ENCODE results near the gene SMURF2. TPM values are rescaled to one million over a fixed set of nuclear protein-coding genes. Genes with fewer than 3 reads are reported as not detected.

SMURF2 gene
- total RNA-seq, 1 donor from 2014 or later = 42.3 TPM

DNA sequence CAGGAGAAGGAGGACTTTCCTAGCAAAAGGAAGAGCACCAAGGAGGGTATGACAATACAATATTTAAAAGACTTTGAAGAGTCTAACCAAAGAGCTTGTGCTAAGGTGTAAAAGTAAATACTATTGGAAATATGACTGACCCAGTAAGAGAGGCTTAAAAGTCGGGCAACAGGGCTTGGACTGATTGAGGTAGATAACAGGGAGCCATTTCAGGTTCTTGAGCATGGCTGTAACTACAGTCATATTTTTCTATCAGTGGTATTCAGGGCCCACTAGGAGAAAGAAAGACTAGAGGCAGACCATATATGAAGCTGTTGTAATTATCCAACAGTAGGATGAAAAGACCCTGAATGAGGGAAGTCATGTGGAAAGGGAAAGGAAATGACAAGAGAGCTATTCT lies 62.3 kb downstream of the SMURF2 start:
- H3K4me3 Mint-ChIP-seq (ENCODE audit: unreplicated experiment) = no peak overlapping the region
- peak overlapping the region; percentile 52 for H3K27ac Mint-ChIP-seq (ENCODE audit: unreplicated experiment)
- peaks cover 12% of the 10 kb centered on the region for H3K36me3 Mint-ChIP-seq (ENCODE audit: unreplicated experiment)

DNA sequence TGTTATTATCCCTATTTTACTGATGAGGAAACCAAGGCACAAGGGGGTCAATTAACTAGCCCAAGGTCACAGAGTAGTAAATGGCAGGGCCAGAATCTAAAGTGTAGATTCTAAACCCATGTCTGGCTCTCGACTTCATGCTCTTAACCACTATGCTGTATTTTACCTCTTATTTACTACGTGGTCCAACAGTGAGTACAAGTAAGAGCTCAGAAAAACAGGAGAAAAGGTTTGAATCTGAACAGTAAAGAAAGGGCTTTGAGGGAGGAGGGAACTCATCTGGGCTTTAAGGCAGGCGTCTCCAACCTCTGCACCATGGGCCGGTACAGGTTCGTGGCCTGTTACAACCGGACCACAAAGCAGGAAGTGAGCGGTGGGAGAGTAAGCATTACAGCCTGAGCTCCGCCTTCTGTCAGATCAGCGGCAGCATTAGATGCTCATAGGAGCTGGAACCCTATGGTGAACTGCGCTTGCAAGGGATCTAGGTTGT lies 62.9 kb downstream of the SMURF2 start:
- Mint-ChIP-seq H3K27me3 (ENCODE audit: unreplicated experiment) (no peaks in the 10 kb centered on the region), H3K4me1 (ENCODE audit: unreplicated experiment) (peaks cover 35% of the 10 kb centered on the region), H3K27ac (ENCODE audit: unreplicated experiment) (peak overlapping the region; percentile 44), H3K4me3 (ENCODE audit: unreplicated experiment) (no peak overlapping the region), H3K9me3 (ENCODE audit: unreplicated experiment) (no peaks in the 10 kb centered on the region), H3K36me3 (ENCODE audit: unreplicated experiment) (peaks cover 12% of the 10 kb centered on the region)
- TF ChIP-seq, protein P1, sequence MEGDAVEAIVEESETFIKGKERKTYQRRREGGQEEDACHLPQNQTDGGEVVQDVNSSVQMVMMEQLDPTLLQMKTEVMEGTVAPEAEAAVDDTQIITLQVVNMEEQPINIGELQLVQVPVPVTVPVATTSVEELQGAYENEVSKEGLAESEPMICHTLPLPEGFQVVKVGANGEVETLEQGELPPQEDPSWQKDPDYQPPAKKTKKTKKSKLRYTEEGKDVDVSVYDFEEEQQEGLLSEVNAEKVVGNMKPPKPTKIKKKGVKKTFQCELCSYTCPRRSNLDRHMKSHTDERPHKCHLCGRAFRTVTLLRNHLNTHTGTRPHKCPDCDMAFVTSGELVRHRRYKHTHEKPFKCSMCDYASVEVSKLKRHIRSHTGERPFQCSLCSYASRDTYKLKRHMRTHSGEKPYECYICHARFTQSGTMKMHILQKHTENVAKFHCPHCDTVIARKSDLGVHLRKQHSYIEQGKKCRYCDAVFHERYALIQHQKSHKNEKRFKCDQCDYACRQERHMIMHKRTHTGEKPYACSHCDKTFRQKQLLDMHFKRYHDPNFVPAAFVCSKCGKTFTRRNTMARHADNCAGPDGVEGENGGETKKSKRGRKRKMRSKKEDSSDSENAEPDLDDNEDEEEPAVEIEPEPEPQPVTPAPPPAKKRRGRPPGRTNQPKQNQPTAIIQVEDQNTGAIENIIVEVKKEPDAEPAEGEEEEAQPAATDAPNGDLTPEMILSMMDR (IDR thresholded peaks at IDR 0.05) = no peak
- DNase-seq (ENCODE audit: extremely low spot score, unreplicated experiment) = no peak

More for the DNA sequence above, 62.3 kb downstream of the SMURF2 start:
- H3K9me3 Mint-ChIP-seq (ENCODE audit: unreplicated experiment) = no peaks in the 10 kb centered on the region
- TF ChIP-seq, protein P1 (IDR thresholded peaks at IDR 0.05) = no peak
- no peaks in the 10 kb centered on the region for H3K27me3 Mint-ChIP-seq (ENCODE audit: unreplicated experiment)
- peaks cover 39% of the 10 kb centered on the region for H3K4me1 Mint-ChIP-seq (ENCODE audit: unreplicated experiment)
- DNase-seq (ENCODE audit: extremely low spot score, unreplicated experiment) = no peak

DNA sequence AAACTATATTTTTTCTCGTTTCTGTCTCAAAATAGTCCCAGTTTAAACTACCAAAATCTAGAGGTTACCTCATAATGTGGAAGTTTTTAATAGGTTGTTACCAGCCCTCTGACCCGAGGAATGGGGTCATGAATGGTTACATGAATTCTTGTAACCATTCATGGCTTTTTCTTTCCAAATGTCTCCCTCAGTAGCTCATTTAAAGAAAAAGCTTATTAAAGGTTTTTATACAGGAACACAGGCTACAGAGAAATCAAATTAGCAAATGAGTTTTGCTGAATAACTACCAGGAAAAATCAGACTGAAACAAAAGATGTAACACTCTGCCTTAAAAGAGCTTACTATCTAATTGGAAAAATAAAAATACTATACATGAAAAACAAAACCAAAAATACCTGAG lies 63.4 kb downstream of the SMURF2 start:
- Mint-ChIP-seq H3K27me3 (ENCODE audit: unreplicated experiment) (no peaks in the 10 kb centered on the region), H3K9me3 (ENCODE audit: unreplicated experiment) (no peaks in the 10 kb centered on the region), H3K27ac (ENCODE audit: unreplicated experiment) (peak overlapping the region; percentile 34), H3K4me1 (ENCODE audit: unreplicated experiment) (peaks cover 30% of the 10 kb centered on the region), H3K36me3 (ENCODE audit: unreplicated experiment) (peaks cover 13% of the 10 kb centered on the region), H3K4me3 (ENCODE audit: unreplicated experiment) (no peak overlapping the region)
- TF ChIP-seq, protein P1 (IDR thresholded peaks at IDR 0.05) = no peak
- no peak for DNase-seq (ENCODE audit: extremely low spot score, unreplicated experiment)

DNA sequence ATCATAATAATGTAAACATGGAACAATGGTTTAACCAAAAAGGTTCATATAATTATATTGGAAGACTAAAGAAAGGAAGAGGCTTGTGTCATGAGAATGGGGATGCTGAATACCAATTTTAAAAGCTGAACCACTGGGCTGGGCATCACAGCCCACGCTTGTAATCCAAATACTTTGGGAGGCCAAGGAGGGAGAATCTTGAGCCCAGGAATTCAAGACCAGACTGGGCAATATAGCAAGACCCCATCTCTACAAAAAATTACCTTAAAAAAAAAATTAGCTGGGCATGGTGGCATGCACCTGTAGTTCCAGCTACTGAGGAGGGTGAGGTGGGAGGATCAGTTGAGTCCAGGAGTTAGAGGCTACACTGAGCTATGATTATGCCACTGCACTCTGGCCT lies 65.1 kb downstream of the SMURF2 start:
- Mint-ChIP-seq H3K4me3 (ENCODE audit: unreplicated experiment) (no peak overlapping the region), H3K36me3 (ENCODE audit: unreplicated experiment) (peaks cover 22% of the 10 kb centered on the region), H3K4me1 (ENCODE audit: unreplicated experiment) (peaks cover 18% of the 10 kb centered on the region), H3K27ac (ENCODE audit: unreplicated experiment) (no peak overlapping the region), H3K9me3 (ENCODE audit: unreplicated experiment) (no peaks in the 10 kb centered on the region), H3K27me3 (ENCODE audit: unreplicated experiment) (no peaks in the 10 kb centered on the region)
- no peak for DNase-seq (ENCODE audit: extremely low spot score, unreplicated experiment)
- TF ChIP-seq, protein P1 (IDR thresholded peaks at IDR 0.05) = no peak

DNA sequence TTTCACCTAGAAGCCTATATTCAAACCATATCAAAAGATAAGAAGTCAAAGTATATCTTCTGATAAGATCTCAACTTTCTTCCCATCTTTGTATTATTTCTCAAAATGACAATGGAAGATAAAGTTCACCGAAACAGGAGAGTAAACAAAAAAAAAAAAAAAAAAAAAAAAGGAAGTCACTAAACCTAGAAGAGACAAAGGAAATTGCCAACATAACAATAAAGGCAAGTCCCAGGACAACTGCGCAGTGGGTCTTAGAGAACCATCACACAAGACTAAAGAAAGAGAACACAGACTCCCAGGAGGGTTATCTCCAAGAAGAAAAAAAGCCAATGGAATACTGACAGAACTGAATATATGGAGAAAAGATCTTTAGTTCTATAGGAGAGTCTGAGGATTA lies 65.7 kb downstream of the SMURF2 start:
- Mint-ChIP-seq H3K4me3 (ENCODE audit: unreplicated experiment) (no peak overlapping the region), H3K9me3 (ENCODE audit: unreplicated experiment) (no peaks in the 10 kb centered on the region), H3K36me3 (ENCODE audit: unreplicated experiment) (peaks cover 27% of the 10 kb centered on the region), H3K27ac (ENCODE audit: unreplicated experiment) (no peak overlapping the region), H3K27me3 (ENCODE audit: unreplicated experiment) (no peaks in the 10 kb centered on the region), H3K4me1 (ENCODE audit: unreplicated experiment) (peaks cover 16% of the 10 kb centered on the region)
- TF ChIP-seq, protein P1 (IDR thresholded peaks at IDR 0.05) = no peak
- no peak for DNase-seq (ENCODE audit: extremely low spot score, unreplicated experiment)

All from osteocyte (in vitro differentiated cells).